ENCODE measurements around the gene VAMP2.
A peak's percentile ranks its signal among the peaks of the same experiment; 100 is the strongest.

VAMP2 gene

GRCh38 chr17:8164815-8165131, 2.0 kb upstream of the VAMP2 start:
- H3K4me2 ChIP-seq (ENCODE audit: low read length) = peak overlapping the region; percentile 100

GRCh38 chr17:8163978-8164814, 1.4 kb upstream of the VAMP2 start:
- no peaks in the 10 kb centered on the region for H3K9me2 ChIP-seq (replicated peaks; ENCODE audit: control insufficient read depth, low read length)
- peaks cover 18% of the 10 kb centered on the region for H3F3A ChIP-seq (ENCODE audit: control insufficient read depth, insufficient read depth)
- peaks cover 7% of the 10 kb centered on the region; the same call in 1 of the 2 replicates for H4K20me1 ChIP-seq (ENCODE audit: control insufficient read depth, insufficient read depth, low read depth, low read length)
- no peaks in the 10 kb centered on the region for H3K9me3 ChIP-seq (ENCODE audit: control insufficient read depth, insufficient read depth, low read length)
- peaks cover 48% of the 10 kb centered on the region for H3K4me1 ChIP-seq (ENCODE audit: control insufficient read depth, low read length)
- H3K36me3 ChIP-seq (ENCODE audit: control insufficient read depth, low read length) = peaks cover 33% of the 10 kb centered on the region
- peak overlapping the region; percentile 99 for H3K4me3 ChIP-seq (ENCODE audit: low read length)
- peak overlapping the region; percentile 69 for H3K27ac ChIP-seq (ENCODE audit: low read depth, low read length)
- H3K4me2 ChIP-seq (ENCODE audit: low read length) = peak overlapping the region; percentile 100
- H3K27me3 ChIP-seq (ENCODE audit: control insufficient read depth, low read length) = no peaks in the 10 kb centered on the region
- H3K79me2 ChIP-seq (ENCODE audit: control insufficient read depth, low read length) = peaks cover 34% of the 10 kb centered on the region
- TF ChIP-seq CTCF (IDR thresholded peaks at IDR 0.05; ENCODE audit: low read depth, low read length, poor library complexity, severe bottlenecking) = no peak
- TF ChIP-seq EZH2phosphoT487 (IDR thresholded peaks at IDR 0.05; ENCODE audit: borderline replicate concordance, low read length) = no peak

More at GRCh38 chr17:8164815-8165131, 2.0 kb upstream of the VAMP2 start:
- peak overlapping the region; percentile 69 for H3K27ac ChIP-seq (ENCODE audit: low read depth, low read length)
- peaks cover 42% of the 10 kb centered on the region for H3K4me1 ChIP-seq (ENCODE audit: control insufficient read depth, low read length)
- H3K27me3 ChIP-seq (ENCODE audit: control insufficient read depth, low read length) = no peaks in the 10 kb centered on the region
- H3K9me3 ChIP-seq (ENCODE audit: control insufficient read depth, insufficient read depth, low read length) = no peaks in the 10 kb centered on the region
- H3K36me3 ChIP-seq (ENCODE audit: control insufficient read depth, low read length) = peaks cover 27% of the 10 kb centered on the region
- no peak for TF ChIP-seq CTCF (IDR thresholded peaks at IDR 0.05; ENCODE audit: low read depth, low read length, poor library complexity, severe bottlenecking)
- H4K20me1 ChIP-seq (ENCODE audit: control insufficient read depth, insufficient read depth, low read depth, low read length) = peaks cover 7% of the 10 kb centered on the region; the same call in 1 of the 2 replicates
- H3K9me2 ChIP-seq (replicated peaks; ENCODE audit: control insufficient read depth, low read length) = no peaks in the 10 kb centered on the region
- H3K4me3 ChIP-seq (ENCODE audit: low read length) = peak overlapping the region; percentile 99
- H3F3A ChIP-seq (ENCODE audit: control insufficient read depth, insufficient read depth) = peaks cover 17% of the 10 kb centered on the region
- H3K79me2 ChIP-seq (ENCODE audit: control insufficient read depth, low read length) = peaks cover 28% of the 10 kb centered on the region

- H3F3A ChIP-seq (ENCODE audit: control insufficient read depth, insufficient read depth) = peaks cover 18% of the 10 kb centered on the region
- peaks cover 53% of the 10 kb centered on the region for H3K4me1 ChIP-seq (ENCODE audit: control insufficient read depth, low read length)
- H3K4me3 ChIP-seq (ENCODE audit: low read length) = peak overlapping the region; percentile 99
- H3K4me2 ChIP-seq (ENCODE audit: low read length) = peak overlapping the region; percentile 100
- H3K79me2 ChIP-seq (ENCODE audit: control insufficient read depth, low read length) = peaks cover 34% of the 10 kb centered on the region
- peaks cover 38% of the 10 kb centered on the region for H3K36me3 ChIP-seq (ENCODE audit: control insufficient read depth, low read length)
- peak overlapping the region; percentile 69 for H3K27ac ChIP-seq (ENCODE audit: low read depth, low read length)
- H3K27me3 ChIP-seq (ENCODE audit: control insufficient read depth, low read length) = no peaks in the 10 kb centered on the region
- peaks cover 7% of the 10 kb centered on the region; the same call in 1 of the 2 replicates for H4K20me1 ChIP-seq (ENCODE audit: control insufficient read depth, insufficient read depth, low read depth, low read length)
- no peak for TF ChIP-seq EZH2phosphoT487 (IDR thresholded peaks at IDR 0.05; ENCODE audit: borderline replicate concordance, low read length)
- TF ChIP-seq CTCF (IDR thresholded peaks at IDR 0.05; ENCODE audit: low read depth, low read length, poor library complexity, severe bottlenecking) = no peak
- H3K9me2 ChIP-seq (replicated peaks; ENCODE audit: control insufficient read depth, low read length) = no peaks in the 10 kb centered on the region
- no peaks in the 10 kb centered on the region for H3K9me3 ChIP-seq (ENCODE audit: control insufficient read depth, insufficient read depth, low read length)
These were observed 539 bp upstream of the VAMP2 start for GRCh38 chr17:8162997-8163977.
